Activated gamma-delta T cell (primary cell): Measurements from ENCODE around the gene PET117.
"Not testable (repeated sequence)": the region's sequence is repeated elsewhere in the genome, so short reads cannot be mapped to it uniquely, and the experiment has no call there.

Experiments used
- DNase-seq: peaks from one replicate; lab custom pipeline; 2025; lab: John Stamatoyannopoulos, UW
- total RNA-seq, 2 donors: gene quantifications; one replicate each; lab custom pipeline; 2026; lab: John Stamatoyannopoulos, UW

PET117 gene
- total RNA-seq = 0.31 to 0.67 reads per million in 2 donors

GRCh38 chr20:18137412-18138265 is at the start of gene PET117, which contains the start of gene KAT14:
TSS of gene PET117 (plus strand) at chr20:18137863. CDS start at chr20:18137956, 93 bp downstream.
TSS of gene KAT14 (plus strand) at chr20:18137863. CDS start at chr20:18142661, 4,798 bp downstream.
- DNase-seq = peak; percentile 88

GRCh38 chr20:18088298-18088697 is 49.4 kb upstream of the PET117 start:
- not testable (repeated sequence) for DNase-seq

GRCh38 chr20:18088841-18089240 is 48.8 kb upstream of the PET117 start:
- DNase-seq = not testable (repeated sequence)

GRCh38 chr20:18090044-18090443 is 47.6 kb upstream of the PET117 start:
- no peak for DNase-seq

GRCh38 chr20:18090477-18090876 is 47.2 kb upstream of the PET117 start:
- no peak for DNase-seq

GRCh38 chr20:18091623-18092022 is 46.0 kb upstream of the PET117 start:
- no peak for DNase-seq

GRCh38 chr20:18092890-18093289 is 44.8 kb upstream of the PET117 start:
- DNase-seq = no peak

GRCh38 chr20:18093388-18093787 is 44.3 kb upstream of the PET117 start:
- no peak for DNase-seq

GRCh38 chr20:18094191-18094590 is 43.5 kb upstream of the PET117 start:
- no peak for DNase-seq

GRCh38 chr20:18100569-18100968 is 37.1 kb upstream of the PET117 start:
- DNase-seq = not testable (repeated sequence)

- DNase-seq = no peak
These were observed 36.4 kb upstream of the PET117 start for GRCh38 chr20:18101125-18101810.

- no peak for DNase-seq
These were observed 34.2 kb upstream of the PET117 start for GRCh38 chr20:18103497-18103896.

- no peak for DNase-seq
These were observed 29.3 kb upstream of the PET117 start for GRCh38 chr20:18108326-18108725.

- not testable (repeated sequence) for DNase-seq
These were observed 9.1 kb upstream of the PET117 start for GRCh38 chr20:18128574-18128973.

GRCh38 chr20:18132663-18133062 is 5.0 kb upstream of the PET117 start:
- no peak for DNase-seq

GRCh38 chr20:18133962-18134361 is 3.7 kb upstream of the PET117 start:
- no peak for DNase-seq

- DNase-seq = no peak
These were observed 561 bp downstream of the PET117 start for GRCh38 chr20:18138266-18138582.

- DNase-seq = no peak
These were observed 1.2 kb downstream of the PET117 start for GRCh38 chr20:18138639-18139583.

- no peak for DNase-seq
These were observed 2.2 kb downstream of the PET117 start for GRCh38 chr20:18139832-18140231.

GRCh38 chr20:18144541-18145099 is 7.0 kb downstream of the PET117 start:
- no peak for DNase-seq

GRCh38 chr20:18154342-18154741 is 16.7 kb downstream of the PET117 start:
- no peak for DNase-seq

GRCh38 chr20:18156045-18156444 is 18.4 kb downstream of the PET117 start:
- DNase-seq = no peak
